Germinal center (tissue), 1 donor: ENCODE data around the gene DNAJA4.

ENCODE experiments used
- DNase-seq: peaks from one replicate; pipeline ENCODE4 v3.0.0; 2012; ENCODE audit warnings: mixed read lengths, low spot score

The DNAJA4 gene

GRCh38 chr15:78264304-78265136 is at the start of gene DNAJA4:
Gene DNAJA4, plus strand, starts transcription at chr15:78264562. Its CDS starts 202 bp downstream, at chr15:78264764.
- DNase-seq = peak; percentile 78

GRCh38 chr15:78216276-78217104 is 47.9 kb upstream of the DNAJA4 start:
- DNase-seq = no peak

- DNase-seq = no peak
Observed at GRCh38 chr15:78220713-78221112, 43.6 kb upstream of the DNAJA4 start.

GRCh38 chr15:78222745-78223395 is 41.5 kb upstream of the DNAJA4 start:
- no peak for DNase-seq

GRCh38 chr15:78223396-78224022 is 40.9 kb upstream of the DNAJA4 start:
- DNase-seq = no peak

- no peak for DNase-seq
Observed at GRCh38 chr15:78224023-78224411, 40.3 kb upstream of the DNAJA4 start.

- no peak for DNase-seq
Observed at GRCh38 chr15:78225783-78226541, 38.4 kb upstream of the DNAJA4 start.

- DNase-seq = no peak
Observed at GRCh38 chr15:78228356-78228996, 35.9 kb upstream of the DNAJA4 start.

GRCh38 chr15:78229431-78230406 is 34.6 kb upstream of the DNAJA4 start:
- no peak for DNase-seq

- DNase-seq = no peak
Observed at GRCh38 chr15:78232951-78233350, 31.4 kb upstream of the DNAJA4 start.

- no peak for DNase-seq
Observed at GRCh38 chr15:78233496-78233895, 30.9 kb upstream of the DNAJA4 start.

GRCh38 chr15:78234515-78235040 is 29.8 kb upstream of the DNAJA4 start, which contains the start of gene ACSBG1:
Gene ACSBG1, minus strand, starts transcription at chr15:78234565. Its CDS starts 64 bp downstream, at chr15:78234501.
- DNase-seq = no peak

GRCh38 chr15:78236491-78236890 is 27.9 kb upstream of the DNAJA4 start:
- no peak for DNase-seq

- no peak for DNase-seq
Observed at GRCh38 chr15:78237146-78237545, 27.2 kb upstream of the DNAJA4 start.

GRCh38 chr15:78239811-78240210 is 24.6 kb upstream of the DNAJA4 start:
- no peak for DNase-seq

- DNase-seq = peak; percentile 82
Observed at GRCh38 chr15:78241017-78241416, 23.3 kb upstream of the DNAJA4 start.

GRCh38 chr15:78242128-78242527 is 22.2 kb upstream of the DNAJA4 start:
- no peak for DNase-seq

- no peak for DNase-seq
Observed at GRCh38 chr15:78243058-78243457, 21.3 kb upstream of the DNAJA4 start.

- DNase-seq = no peak
Observed at GRCh38 chr15:78243491-78243941, 20.8 kb upstream of the DNAJA4 start.
